Activated naive CD4-positive, alpha-beta T cell treated with anti-CD3 and anti-CD28 coated beads, Interleukin-2, amount 50 U/mL, for 72 hours (primary cell): Measurements from ENCODE around the gene KRTAP2-4. TPM values are rescaled to one million over a fixed set of nuclear protein-coding genes. Genes with fewer than 3 reads are reported as not detected.
"Not testable (repeated sequence)": the region's sequence is repeated elsewhere in the genome, so short reads cannot be mapped to it uniquely, and the experiment has no call there.

ENCODE experiments used
- ATAC-seq, 2 donors: fragments of 150-1000 bp; cut with Tn5 transposase; 2 replicates each; pipeline ENCODE4 v1.10.0; 2021; ENCODE audit warnings: mild to moderate bottlenecking in 2 of 2, moderate library complexity in 2 of 2
- DNase-seq, 2 donors: peaks; one replicate each; pipeline ENCODE4 v3.0.0; 2021 to 2022; ENCODE audit warnings: low spot score in 2 of 2
- H3K27ac Mint-ChIP-seq, 2 donors: one replicate each; pipeline ENCODE4 v1.8.0; 2022; ENCODE audit warnings: mild to moderate bottlenecking in 2 of 2, mixed read lengths in 2 of 2
- H3K36me3 Mint-ChIP-seq, 2 donors: one replicate each; pipeline ENCODE4 v1.8.0; 2022; ENCODE audit warnings: mixed read lengths in 2 of 2
- H3K9me3 Mint-ChIP-seq, 2 donors: one replicate each; pipeline ENCODE4 v1.8.0; 2022; ENCODE audit warnings: mixed read lengths in 2 of 2
- total RNA-seq, 2 donors: library from RNA; stranded (reverse); gene quantifications; one replicate each; pipeline ENCODE4 v1.2.3, GENCODE V29; 2022

KRTAP2-4 gene
- total RNA-seq, 2 donors from 2014 or later: not detected

DNA sequence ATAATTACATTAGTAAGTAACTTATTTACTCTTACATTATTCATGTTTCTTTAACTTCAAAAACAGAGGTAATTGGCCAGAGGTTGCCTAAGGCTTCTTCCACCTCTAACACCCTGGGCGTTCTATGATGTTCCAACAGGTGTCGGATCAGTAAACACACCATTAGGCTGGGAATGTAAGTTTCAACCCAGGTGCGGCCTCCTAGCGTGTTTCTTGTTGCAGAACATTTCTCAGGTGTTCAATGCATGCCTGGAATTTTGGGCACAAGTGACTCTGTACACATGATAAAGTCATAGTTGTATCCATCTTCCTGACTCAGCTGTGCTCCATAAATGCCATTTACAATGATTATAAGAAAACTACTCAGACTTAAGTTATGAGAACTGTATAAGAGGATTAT is 11.7 kb downstream of the KRTAP2-4 start:
- ATAC-seq: no peak
- no peak for DNase-seq
- H3K9me3 Mint-ChIP-seq: peaks cover 3 to 8% of the 10 kb centered on the region in 2 donors
- peaks cover 0 to 4% of the 10 kb centered on the region in 2 donors for H3K36me3 Mint-ChIP-seq
- H3K27ac Mint-ChIP-seq: no peak overlapping the region

DNA sequence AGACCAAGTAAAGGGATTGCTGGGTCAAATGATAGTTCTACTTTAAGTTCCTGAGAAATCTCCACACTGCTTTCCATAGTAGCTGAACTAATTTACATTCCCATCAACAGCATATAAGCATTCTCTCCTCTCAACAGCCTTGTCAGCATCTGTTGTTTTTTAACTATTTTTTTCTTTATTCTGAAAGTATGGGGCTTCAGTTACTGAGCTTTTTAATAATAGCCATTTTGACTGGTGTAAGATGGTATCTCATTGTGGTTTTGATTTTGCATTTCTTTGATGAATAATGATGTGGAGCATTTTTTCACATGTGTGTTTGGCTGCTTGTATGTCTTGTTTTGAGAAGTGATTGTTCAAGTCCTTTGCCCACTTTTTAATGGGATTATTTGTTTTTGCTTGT is 13.1 kb downstream of the KRTAP2-4 start:
- ATAC-seq: no peak

DNA sequence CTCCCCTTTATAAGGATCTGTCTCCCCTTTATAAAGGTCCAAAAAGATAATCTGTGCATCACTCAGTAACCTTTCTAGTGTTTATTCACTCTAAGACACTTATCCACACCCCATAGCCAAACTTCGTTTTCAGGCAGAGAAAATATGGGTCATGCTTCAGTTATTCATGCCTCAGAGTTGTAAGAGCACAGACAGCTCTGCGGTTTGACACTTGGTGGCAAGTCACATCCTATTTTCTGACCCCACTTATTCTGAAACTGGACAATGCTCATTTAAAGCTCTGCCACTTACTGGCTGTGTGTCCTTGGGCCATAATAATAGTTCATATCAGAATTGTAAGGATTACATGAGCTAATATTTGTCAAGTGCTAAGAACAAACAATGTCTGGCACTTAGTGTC is 16.6 kb downstream of the KRTAP2-4 start:
- no peak for DNase-seq
- no peak for ATAC-seq
- H3K9me3 Mint-ChIP-seq: peaks cover 1 to 3% of the 10 kb centered on the region in 2 donors
- no peak overlapping the region for H3K27ac Mint-ChIP-seq
- H3K36me3 Mint-ChIP-seq: no peaks in the 10 kb centered on the region

More for the DNA sequence above, 13.1 kb downstream of the KRTAP2-4 start:
- peaks cover 0 to 2% of the 10 kb centered on the region in 2 donors for H3K36me3 Mint-ChIP-seq
- DNase-seq: no peak
- H3K27ac Mint-ChIP-seq: no peak overlapping the region
- H3K9me3 Mint-ChIP-seq: peaks cover 1 to 6% of the 10 kb centered on the region in 2 donors

DNA sequence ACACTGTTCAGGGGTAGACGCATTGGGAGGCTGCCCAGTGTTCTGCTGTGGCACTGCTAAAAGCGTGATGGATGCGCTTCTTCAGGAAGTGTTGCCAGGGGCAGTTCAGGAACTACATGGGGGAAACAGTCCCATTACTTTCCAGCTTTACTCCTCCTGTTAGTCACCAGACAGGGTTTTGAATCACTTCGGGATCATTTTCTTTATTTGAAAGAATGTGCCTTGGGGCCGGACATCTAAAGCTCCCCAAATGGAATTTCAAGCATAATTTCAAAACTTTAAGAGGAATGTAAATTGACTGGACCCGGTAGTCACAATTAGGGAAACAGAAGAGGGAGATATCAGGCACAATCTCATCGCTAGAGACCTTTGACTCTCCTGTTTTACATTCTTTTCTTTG is 17.2 kb downstream of the KRTAP2-4 start:
- ATAC-seq: no peak
- no peak overlapping the region for H3K27ac Mint-ChIP-seq
- no peak for DNase-seq
- H3K9me3 Mint-ChIP-seq: peaks cover 2 to 8% of the 10 kb centered on the region in 2 donors
- H3K36me3 Mint-ChIP-seq: no peaks in the 10 kb centered on the region

DNA sequence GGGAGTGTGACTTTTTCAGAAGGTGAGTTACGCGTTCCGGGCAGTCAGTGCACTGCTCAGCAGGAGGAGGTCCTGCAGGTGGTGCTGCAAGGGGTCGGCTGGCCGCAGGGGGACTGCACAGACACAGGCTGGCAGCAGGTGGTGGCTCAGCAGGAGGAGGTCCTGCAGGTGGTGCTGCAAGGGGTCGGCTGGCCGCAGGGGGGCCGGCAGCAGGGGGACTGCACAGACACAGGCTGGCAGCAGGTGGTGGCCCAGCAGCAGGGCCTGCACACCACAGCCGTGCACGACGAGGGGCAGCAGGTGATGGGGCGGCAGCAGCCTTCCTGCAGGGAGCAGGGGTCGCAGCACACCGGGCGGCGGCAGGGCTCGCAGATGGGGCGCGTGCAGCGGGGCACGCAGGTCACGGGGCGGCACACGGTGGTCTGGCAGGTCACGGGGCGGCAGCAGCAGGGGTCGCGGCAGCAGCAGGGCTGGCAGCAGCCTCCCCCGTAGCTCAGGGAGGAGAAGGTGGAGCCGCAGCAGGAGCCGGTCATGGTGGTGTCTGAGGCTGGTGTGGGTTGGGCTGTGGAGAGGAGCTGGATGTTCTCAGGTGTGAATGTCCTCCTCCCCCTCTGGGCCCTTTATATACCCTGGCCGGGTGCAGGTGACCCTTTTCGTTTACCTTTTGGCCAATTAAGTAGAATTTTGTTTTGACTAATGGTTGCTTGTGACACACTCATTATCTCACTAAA is 18.8 kb downstream of the KRTAP2-4 start, which contains the start of gene KRTAP2-1:
KRTAP2-1 (minus strand) TSS at position 582 of the 731 bp plus-strand sequence; CDS start at position 533, 49 bp downstream.
- H3K27ac Mint-ChIP-seq, ATAC-seq, H3K36me3 Mint-ChIP-seq, DNase-seq: not testable (repeated sequence)
- H3K9me3 Mint-ChIP-seq: peaks cover 4 to 10% of the 10 kb centered on the region in 2 donors

DNA sequence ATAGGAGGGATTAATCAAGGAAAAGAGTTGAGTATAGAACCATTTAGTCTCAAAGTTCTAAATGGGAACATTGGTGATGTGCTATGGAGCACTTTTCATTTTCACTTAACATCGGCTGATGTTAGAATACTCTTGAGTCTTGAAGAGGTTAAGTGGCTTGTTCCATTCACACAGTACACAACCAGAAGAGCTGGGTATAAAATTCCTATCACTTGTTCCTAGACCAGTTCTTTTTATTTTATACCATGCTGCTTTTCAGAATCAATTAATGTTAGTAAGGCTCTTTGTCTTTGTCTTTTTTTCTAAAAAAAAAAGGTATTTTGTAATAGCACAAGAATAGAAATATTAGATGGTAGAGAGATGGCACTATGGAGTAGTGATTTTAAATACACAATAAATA is 22.7 kb downstream of the KRTAP2-4 start:
- peaks cover 4 to 10% of the 10 kb centered on the region in 2 donors for H3K9me3 Mint-ChIP-seq
- ATAC-seq (no peak), DNase-seq (no peak)
- H3K27ac Mint-ChIP-seq: no peak overlapping the region
- H3K36me3 Mint-ChIP-seq: no peaks in the 10 kb centered on the region

DNA sequence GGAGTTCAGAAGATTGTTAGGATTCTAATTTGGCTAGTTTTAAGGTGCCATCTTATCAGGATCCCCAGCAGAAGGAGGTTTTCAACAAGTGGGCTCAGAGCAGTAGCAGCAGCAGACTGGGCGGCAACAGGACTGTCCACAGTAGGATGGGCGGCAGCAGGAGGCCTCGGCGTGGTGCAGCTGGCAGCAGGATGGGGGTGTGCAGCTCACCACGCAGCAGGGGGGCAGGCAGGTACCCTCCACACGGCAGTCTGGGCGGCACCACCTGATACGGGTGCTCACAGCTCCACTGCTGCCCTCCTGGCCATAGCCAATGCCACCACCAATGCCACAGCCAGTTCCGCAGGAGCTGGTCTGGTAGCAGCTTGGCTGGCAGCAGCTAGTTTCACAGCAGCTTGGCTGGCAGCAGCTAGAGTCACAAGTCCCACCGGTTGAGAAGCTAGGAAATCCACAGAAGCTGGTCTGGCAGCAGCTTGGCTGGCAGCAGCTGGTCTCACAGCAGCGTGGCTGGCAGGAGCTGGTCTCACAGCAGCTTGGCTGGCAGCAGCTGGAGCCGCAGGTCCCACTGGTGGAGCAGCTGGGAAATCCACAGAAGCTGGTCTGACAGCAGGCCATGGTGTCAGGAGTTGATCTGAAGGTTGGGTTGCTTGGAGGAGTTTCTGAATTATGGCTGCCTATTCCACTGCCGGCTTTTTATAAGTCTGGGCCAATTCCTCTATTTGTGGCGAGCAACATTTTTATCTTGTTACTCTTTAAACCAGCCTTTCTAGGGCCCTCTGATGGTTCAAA is 24.7 kb downstream of the KRTAP2-4 start, which contains the start of gene KRTAP1-1:
KRTAP1-1 (minus strand) TSS at position 668 of the 789 bp plus-strand sequence; CDS start at position 615, 53 bp downstream.
- not testable (repeated sequence) for DNase-seq, ATAC-seq, H3K27ac Mint-ChIP-seq, H3K36me3 Mint-ChIP-seq
- peaks cover 4 to 10% of the 10 kb centered on the region in 2 donors for H3K9me3 Mint-ChIP-seq

DNA sequence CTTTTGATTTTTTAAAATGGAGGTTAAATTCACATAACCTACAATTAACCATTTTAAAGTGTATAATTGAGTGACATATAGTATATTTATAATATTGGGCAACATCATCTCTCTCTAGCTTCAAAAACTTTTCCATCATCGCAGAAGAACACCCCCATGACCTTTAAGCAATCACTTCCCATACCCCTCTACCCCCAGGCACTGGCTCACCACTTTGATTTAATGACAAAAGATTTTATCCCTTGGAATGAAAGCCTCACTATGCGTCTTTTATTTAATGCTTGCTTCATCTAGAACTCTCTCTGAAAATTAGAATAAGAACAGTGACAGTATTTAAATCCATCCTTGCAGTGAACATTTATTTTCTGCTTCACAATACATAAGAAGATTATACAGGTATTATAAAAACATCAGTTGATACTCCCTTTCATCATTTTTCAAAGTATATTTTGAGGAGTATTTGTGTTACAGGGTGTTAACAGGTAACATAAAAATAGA is 27.8 kb downstream of the KRTAP2-4 start:
- Mint-ChIP-seq H3K9me3 (no peaks in the 10 kb centered on the region), H3K36me3 (no peaks in the 10 kb centered on the region), H3K27ac (no peak overlapping the region)
- DNase-seq: no peak
- no peak for ATAC-seq

DNA sequence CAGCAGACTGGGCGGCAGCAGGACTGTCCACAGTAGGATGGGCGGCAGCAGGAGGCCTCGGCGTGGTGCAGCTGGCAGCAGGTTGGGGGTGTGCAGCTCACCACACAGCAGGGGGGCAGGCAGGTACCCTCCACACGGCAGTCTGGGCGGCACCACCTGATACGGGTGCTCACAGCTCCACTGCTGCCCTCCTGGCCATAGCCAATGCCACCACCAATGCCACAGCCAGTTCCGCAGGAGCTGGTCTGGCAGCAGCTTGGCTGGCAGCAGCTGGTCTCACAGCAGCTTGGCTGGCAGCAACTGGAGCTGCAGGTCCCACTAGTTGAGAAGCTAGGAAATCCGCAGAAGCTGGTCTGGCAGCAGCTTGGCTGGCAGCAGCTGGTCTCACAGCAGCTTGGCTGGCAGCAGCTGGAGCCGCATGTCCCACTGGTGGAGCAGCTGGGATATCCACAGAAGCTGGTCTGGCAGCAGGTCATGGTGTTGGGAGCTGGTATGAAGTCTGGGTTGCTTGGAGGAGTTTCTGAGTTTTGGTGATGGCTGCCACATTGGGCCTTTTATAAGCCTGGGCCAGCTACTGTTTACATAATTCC is 31.2 kb downstream of the KRTAP2-4 start, which contains the start of gene KRTAP1-3:
KRTAP1-3 (minus strand) TSS at position 529 of the 590 bp plus-strand sequence; CDS start at position 476, 53 bp downstream.
- H3K36me3 Mint-ChIP-seq, ATAC-seq, H3K9me3 Mint-ChIP-seq, DNase-seq: not testable (repeated sequence)
- peak within 1 kb of the TSS in 1 of 2 donors; percentile 14 for H3K27ac Mint-ChIP-seq

DNA sequence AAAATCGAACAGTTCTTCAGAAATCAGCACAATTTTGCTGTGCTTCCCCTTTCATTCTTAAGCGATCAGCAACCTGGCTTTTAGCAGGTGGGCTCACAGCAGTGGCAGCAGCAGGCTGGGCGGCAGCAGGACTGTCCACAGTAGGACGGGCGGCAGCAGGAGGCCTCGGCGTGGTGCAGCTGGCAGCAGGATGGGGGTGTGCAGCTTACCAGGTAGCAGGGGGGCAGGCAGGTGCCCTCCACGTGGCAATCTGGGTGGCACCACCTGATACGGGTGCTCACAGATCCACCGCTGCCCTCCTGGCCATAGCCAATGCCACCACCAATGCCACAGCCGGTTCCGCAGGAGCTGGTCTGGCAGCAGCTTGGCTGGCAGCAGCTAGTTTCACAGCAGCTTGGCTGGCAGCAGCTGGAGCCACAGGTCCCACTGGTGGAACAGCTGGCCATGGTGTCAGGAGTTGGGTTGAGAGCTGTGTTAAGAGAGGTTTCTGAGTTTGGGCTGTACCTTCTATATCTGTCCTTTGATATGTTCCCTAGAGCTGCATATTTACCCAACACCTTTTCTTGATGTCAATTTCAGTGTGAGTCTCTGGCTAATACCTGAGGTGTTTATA is 35.9 kb downstream of the KRTAP2-4 start, which contains the start of gene KRTAP1-4:
KRTAP1-4 (minus strand) TSS at position 563 of the 613 bp plus-strand sequence; CDS start at position 446, 117 bp downstream.
- no peaks in the 10 kb centered on the region for H3K9me3 Mint-ChIP-seq
- H3K27ac Mint-ChIP-seq: no peak within 1 kb of the TSS
- H3K36me3 Mint-ChIP-seq: no peaks in the 10 kb centered on the region
- ATAC-seq: no peak
- DNase-seq: no peak

DNA sequence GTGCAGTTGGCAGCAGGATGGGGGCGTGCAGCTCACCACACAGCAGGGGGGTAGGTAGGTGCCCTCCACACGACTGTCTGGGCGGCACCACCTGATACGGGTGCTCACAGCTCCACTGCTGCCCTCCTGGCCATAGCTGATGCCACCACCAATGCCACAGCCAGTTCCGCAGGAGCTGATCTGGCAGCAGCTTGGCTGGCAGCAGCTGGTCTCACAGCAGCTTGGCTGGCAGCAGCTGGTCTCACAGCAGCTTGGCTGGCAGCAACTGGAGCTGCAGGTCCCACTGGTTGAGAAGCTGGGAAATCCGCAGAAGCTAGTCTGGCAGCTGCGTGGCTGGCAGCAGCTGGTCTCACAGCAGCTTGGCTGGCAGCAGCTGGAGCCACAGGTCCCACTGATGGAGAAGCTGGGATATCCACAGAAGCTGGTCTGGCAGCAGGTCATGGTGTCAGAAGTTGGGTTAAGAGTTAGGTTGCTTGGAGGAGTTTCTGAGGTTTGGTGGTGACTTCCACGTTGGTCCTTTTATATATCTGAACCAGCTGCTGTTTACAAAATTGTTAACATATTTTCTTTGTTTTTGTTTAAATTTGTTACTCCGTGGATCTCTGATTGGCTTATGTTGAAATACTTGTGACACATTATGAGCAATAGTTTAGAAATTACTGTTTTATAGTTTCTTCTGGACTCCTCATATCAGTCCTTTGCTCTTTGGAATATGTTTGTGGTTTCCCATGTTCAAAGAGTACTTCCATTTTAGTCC is 38.8 kb downstream of the KRTAP2-4 start, which contains the start of gene KRTAP1-5:
KRTAP1-5 (minus strand) TSS at position 494 of the 757 bp plus-strand sequence; CDS start at position 441, 53 bp downstream.
- H3K9me3 Mint-ChIP-seq: no peaks in the 10 kb centered on the region
- DNase-seq: no peak
- ATAC-seq: no peak

DNA sequence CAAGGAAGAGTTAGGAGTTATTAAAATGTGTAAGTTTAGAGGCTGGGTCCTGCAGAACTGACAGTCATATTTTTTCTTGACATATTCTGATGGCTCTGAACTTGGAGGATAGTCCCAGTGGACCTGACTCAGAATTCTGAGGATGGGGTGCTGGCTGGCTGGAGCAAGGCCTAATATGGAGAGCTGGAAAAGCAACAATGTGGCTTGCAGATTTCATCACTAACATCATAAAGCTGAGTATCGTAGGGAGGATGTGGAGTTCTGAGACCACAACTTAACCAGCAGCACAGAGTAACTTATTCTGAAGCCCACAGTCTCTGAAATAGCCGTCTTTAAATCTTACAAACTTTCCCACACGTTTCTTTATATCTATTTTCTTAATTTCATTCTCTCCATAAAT is 41.0 kb downstream of the KRTAP2-4 start:
- no peak for DNase-seq

More for the DNA sequence above, 38.8 kb downstream of the KRTAP2-4 start, which contains the start of gene KRTAP1-5:
- H3K27ac Mint-ChIP-seq: no peak within 1 kb of the TSS
- H3K36me3 Mint-ChIP-seq: no peaks in the 10 kb centered on the region

DNA sequence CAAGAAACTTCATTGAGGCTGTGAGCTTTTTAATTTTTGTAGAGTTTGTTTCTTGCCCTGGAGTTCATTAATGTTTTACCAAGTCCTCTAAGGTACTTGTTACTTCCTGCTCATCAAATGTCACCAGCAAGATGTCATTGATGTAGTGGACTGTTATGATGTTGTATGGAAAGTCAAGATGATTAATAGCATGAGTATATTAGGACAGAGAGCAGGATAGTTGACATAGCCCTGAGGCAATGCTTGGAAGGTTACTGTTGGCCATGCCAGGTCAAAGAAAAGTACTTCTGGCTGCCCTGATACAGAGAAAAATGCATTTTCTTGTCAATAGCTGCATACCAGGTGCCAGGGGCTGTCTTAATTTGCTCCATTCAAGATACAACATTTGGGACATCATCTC is 45.3 kb downstream of the KRTAP2-4 start:
- DNase-seq (no peak), ATAC-seq (no peak)
- H3K9me3 Mint-ChIP-seq: no peaks in the 10 kb centered on the region
- H3K36me3 Mint-ChIP-seq: no peaks in the 10 kb centered on the region
- H3K27ac Mint-ChIP-seq: no peak overlapping the region

More for the DNA sequence above, 41.0 kb downstream of the KRTAP2-4 start:
- Mint-ChIP-seq H3K27ac (no peak overlapping the region), H3K36me3 (no peaks in the 10 kb centered on the region), H3K9me3 (no peaks in the 10 kb centered on the region)
- ATAC-seq: no peak

DNA sequence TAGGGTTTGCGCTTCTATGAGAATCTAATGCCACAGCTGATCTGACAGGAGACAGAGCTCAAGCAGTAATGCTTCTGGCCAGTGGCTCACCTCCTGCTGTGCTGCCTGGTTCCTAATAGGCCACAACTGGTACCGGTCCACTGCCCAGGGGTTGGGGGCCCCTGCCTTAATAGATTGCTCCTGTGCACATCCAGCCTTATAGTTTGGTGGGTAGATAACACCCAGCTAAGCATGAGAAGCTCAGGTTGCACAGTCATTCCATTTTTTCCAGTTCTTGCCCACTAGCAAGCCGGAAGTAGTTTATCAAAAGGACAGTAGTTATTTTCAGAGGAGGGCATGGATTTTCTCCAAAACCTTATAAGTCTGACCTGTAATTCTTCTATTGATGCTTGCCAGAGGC is 46.3 kb downstream of the KRTAP2-4 start:
- no peaks in the 10 kb centered on the region for H3K9me3 Mint-ChIP-seq
- no peak overlapping the region for H3K27ac Mint-ChIP-seq
- H3K36me3 Mint-ChIP-seq: no peaks in the 10 kb centered on the region
- ATAC-seq (no peak), DNase-seq (no peak)

DNA sequence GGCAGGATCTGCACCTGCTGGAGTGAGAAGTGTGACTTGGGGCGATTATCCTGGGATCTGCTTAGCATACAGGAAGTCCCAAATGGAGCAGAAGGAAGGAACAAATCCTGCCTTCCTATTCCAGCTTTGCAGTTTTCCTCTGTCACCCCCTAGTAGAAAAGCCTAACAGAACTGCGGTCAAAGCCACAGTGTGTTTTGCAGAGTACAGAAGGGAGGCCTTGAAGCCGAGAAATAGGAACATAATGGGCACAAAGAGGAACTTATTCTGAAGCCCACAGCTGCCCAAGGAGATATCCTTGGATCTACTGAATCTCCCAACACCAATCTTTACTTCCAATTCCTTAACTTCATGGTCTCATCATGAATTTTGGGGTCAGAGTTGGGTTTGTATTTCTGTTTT is 47.1 kb downstream of the KRTAP2-4 start:
- ATAC-seq (no peak), DNase-seq (no peak)
- Mint-ChIP-seq H3K36me3 (no peaks in the 10 kb centered on the region), H3K27ac (no peak overlapping the region), H3K9me3 (no peaks in the 10 kb centered on the region)
